ENCODE results near the gene SMYD3. TPM values are rescaled to one million over a fixed set of nuclear protein-coding genes. Genes with fewer than 3 reads are reported as not detected.
A peak's percentile ranks its signal among the peaks of the same experiment; 100 is the strongest.

Gene SMYD3
- total RNA-seq, 1 experiment from 2014 or later = 25.5 TPM

DNA sequence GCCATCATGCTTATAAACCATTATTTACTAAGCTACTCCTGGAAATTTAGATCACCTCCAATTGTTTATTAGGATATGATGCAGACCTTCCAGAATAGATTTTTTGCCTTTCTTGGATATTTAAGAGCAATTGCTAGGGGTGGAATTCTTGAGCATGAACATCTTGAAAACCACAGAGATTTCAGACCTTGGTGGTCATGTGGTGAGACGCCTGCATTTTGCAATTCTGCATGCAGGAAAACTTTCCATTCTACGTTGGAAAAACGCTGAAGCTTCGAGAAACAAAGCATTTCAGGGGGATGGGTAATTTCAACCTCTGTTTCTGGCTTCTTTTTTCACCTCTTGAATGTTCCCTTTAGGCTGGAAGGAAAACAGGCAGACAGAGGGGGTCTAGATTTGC is 756.0 kb downstream of the SMYD3 start:
- H3K27me3 ChIP-seq (ENCODE audit: insufficient read depth, low read length) = no peaks in the 10 kb centered on the region
- no peaks in the 10 kb centered on the region for H3K79me1 ChIP-seq (ENCODE audit: insufficient read depth, low read depth, low read length, poor library complexity, severe bottlenecking)

More for the DNA sequence above, 756.0 kb downstream of the SMYD3 start:
- H3K4me3 Mint-ChIP-seq = no peak overlapping the region; a peak in 1 of 5 replicates
- Histone ChIP-seq H4K91ac (ENCODE audit: insufficient read length, low read depth, low read length) (no peak overlapping the region), H2BK20ac (ENCODE audit: low read depth, low read length, poor library complexity, severe bottlenecking) (no peak overlapping the region), H3K4ac (ENCODE audit: low read depth, low read length) (no peak overlapping the region), H2AFZ (ENCODE audit: low read length) (no peak overlapping the region), H3K14ac (ENCODE audit: insufficient read depth, low read length) (no peak overlapping the region), H2BK5ac (ENCODE audit: insufficient read length, low read length) (no peak overlapping the region), H3K23ac (ENCODE audit: insufficient read length, low read depth, low read length) (no peak overlapping the region), H3K23me2 (ENCODE audit: insufficient read length, low read depth, low read length, poor library complexity, severe bottlenecking) (no peaks in the 10 kb centered on the region), H3K79me2 (ENCODE audit: insufficient read depth, low read length) (no peaks in the 10 kb centered on the region), H2BK120ac (ENCODE audit: low read depth, low read length, poor library complexity, severe bottlenecking) (no peak overlapping the region), H3K27ac (ENCODE audit: insufficient read length, low read depth, low read length) (no peak overlapping the region), H4K5ac (ENCODE audit: insufficient read length, low read depth, low read length) (no peak overlapping the region), H4K8ac (replicated peaks; ENCODE audit: insufficient read length, low read depth, low read length) (no peak overlapping the region), H3K56ac (ENCODE audit: insufficient read length, low read depth, low read length) (no peak overlapping the region), H2BK12ac (ENCODE audit: insufficient read length, low read depth, low read length) (no peak overlapping the region), H2AK5ac (ENCODE audit: insufficient read length, low read length) (no peak overlapping the region), H3K4me2 (ENCODE audit: insufficient read depth, insufficient read length, low read length) (no peak overlapping the region), H3K9me3 (ENCODE audit: control insufficient read depth, low read depth, low read length) (no peaks in the 10 kb centered on the region), H3K4me1 (ENCODE audit: insufficient read depth, low read length) (no peaks in the 10 kb centered on the region), H3K18ac (ENCODE audit: insufficient read length, low read depth, low read length) (no peak overlapping the region), H4K20me1 (ENCODE audit: control insufficient read depth, insufficient read depth, insufficient read length) (no peaks in the 10 kb centered on the region), H3K9ac (ENCODE audit: extremely low read depth, insufficient read length, low read length) (no peak overlapping the region), H2BK15ac (ENCODE audit: low read depth, low read length) (no peak overlapping the region), H3T11ph (ENCODE audit: low read length) (no peak overlapping the region)
- WGBS (ENCODE audit: extremely low coverage, insufficient read length, low lambda C conversion rate) = no CpG with 5 or more reads among the region's 4 CpGs
- H3K27me3 Mint-ChIP-seq (ENCODE audit: low read depth) = no peaks in the 10 kb centered on the region; the same call in 1 of the 2 replicates
- DNase-seq = no peak
- H3K36me3 Mint-ChIP-seq (ENCODE audit: insufficient read depth in 1 of 3, low read depth in 3 of 3) = peaks cover 0 to 17% (median 3%) of the 10 kb centered on the region in 3 experiments; a peak in 3 of 7 replicates
- H3K9me3 Mint-ChIP-seq = peaks cover 8 to 10% of the 10 kb centered on the region in 2 experiments; a peak in 4 of 5 replicates
- peak overlapping the region in 2 of 3 experiments; percentile 49 to 85; a peak in 2 of 7 replicates for H3K27ac Mint-ChIP-seq
- TF ChIP-seq, protein P1, sequence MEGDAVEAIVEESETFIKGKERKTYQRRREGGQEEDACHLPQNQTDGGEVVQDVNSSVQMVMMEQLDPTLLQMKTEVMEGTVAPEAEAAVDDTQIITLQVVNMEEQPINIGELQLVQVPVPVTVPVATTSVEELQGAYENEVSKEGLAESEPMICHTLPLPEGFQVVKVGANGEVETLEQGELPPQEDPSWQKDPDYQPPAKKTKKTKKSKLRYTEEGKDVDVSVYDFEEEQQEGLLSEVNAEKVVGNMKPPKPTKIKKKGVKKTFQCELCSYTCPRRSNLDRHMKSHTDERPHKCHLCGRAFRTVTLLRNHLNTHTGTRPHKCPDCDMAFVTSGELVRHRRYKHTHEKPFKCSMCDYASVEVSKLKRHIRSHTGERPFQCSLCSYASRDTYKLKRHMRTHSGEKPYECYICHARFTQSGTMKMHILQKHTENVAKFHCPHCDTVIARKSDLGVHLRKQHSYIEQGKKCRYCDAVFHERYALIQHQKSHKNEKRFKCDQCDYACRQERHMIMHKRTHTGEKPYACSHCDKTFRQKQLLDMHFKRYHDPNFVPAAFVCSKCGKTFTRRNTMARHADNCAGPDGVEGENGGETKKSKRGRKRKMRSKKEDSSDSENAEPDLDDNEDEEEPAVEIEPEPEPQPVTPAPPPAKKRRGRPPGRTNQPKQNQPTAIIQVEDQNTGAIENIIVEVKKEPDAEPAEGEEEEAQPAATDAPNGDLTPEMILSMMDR (conservative IDR thresholded peaks at IDR 0.05) = no peak
- H3K4me1 Mint-ChIP-seq = peaks cover 26 to 29% of the 10 kb centered on the region in 2 experiments

Measured in H9 (cell line).